Sigmoid colon (tissue), 7 donors: Measurements from ENCODE around the gene FBLN1. TPM values are rescaled to one million over a fixed set of nuclear protein-coding genes. Genes with fewer than 3 reads are reported as not detected.
"Not testable (repeated sequence)": the region's sequence is repeated elsewhere in the genome, so short reads cannot be mapped to it uniquely, and the experiment has no call there.

Experiments used
- DNase-seq: peaks from one replicate; pipeline ENCODE4 v3.0.0-alpha.2; 2019
- H3K27ac ChIP-seq, 4 donors: fragments of 200-600 bp; sonication (generic); one replicate each; pipeline ENCODE4 v1.5.1; 2016 to 2019; ENCODE audit warnings: mild to moderate bottlenecking in 1 of 4
- H3K27me3 ChIP-seq, 3 donors: fragments of 200-600 bp; sonication (generic); one replicate each; pipeline ENCODE4 v1.5.1; 2019; ENCODE audit warnings: mild to moderate bottlenecking in 1 of 3
- H3K36me3 ChIP-seq, 4 donors: fragments of 200-600 bp; sonication (generic); one replicate each; pipeline ENCODE4 v1.5.1; 2016 to 2019
- H3K4me1 ChIP-seq, 4 donors: fragments of 200-600 bp; sonication (generic); one replicate each; pipeline ENCODE4 v1.5.1; 2017 to 2019
- H3K4me3 ChIP-seq, 4 donors: fragments of 200-600 bp; sonication (generic); one replicate each; pipeline ENCODE4 v1.5.1; 2017 to 2019; ENCODE audit warnings: mild to moderate bottlenecking in 2 of 4, moderate library complexity in 1 of 4
- H3K9me3 ChIP-seq, 4 donors: fragments of 200-600 bp in 3 of 4; sonication (generic) in 3 of 4; one replicate each; pipeline versions ENCODE4 v1.5.1 to v1.6.1; 2013 to 2019
- EP300 ChIP-seq, 4 donors: sonication (generic); formaldehyde crosslinking; IDR thresholded peaks; one replicate each; pipeline ENCODE4 v1.6.1; 2017; ENCODE audit warnings: antibody characterized with exemption in 4 of 4
- POLR2A ChIP-seq, 2 donors: fragments of 450-650 bp; IDR thresholded peaks; one replicate each; pipeline ENCODE4 v1.6.1; 2016; ENCODE audit warnings: antibody characterized with exemption in 2 of 2, mild to moderate bottlenecking in 2 of 2, moderate library complexity in 2 of 2
- POLR2AphosphoS5 ChIP-seq, 4 donors: sonication (generic); formaldehyde crosslinking; IDR thresholded peaks; one replicate each; pipeline ENCODE4 v1.6.1; 2017; ENCODE audit warnings: antibody characterized with exemption in 4 of 4
- WGBS, 2 donors: extraction: QIAGEN DNeasy Blood & Tissue Kit; methylation state at CpG; one replicate each; pipeline ENCODE4 v1.1.7; 2013; 5-methylcytosine and 5-hydroxymethylcytosine counted together
- intact Hi-C: fragments of 100-400 bp; cut with DNase I; formaldehyde crosslinking; loops from one replicate; pipeline ENCODE4 v1.15.1; 2023
- polyA plus RNA-seq, 3 donors: library from polyadenylated mRNA; stranded (reverse); fragments of 200-250 nt; gene quantifications; one replicate each; pipeline ENCODE4 v1.2.3, GENCODE V29; 2013
- total RNA-seq, 4 donors: library from RNA; depleted of rRNA; stranded (reverse); fragments of >200 nt; gene quantifications; one replicate each; pipeline ENCODE4 v1.1.0, GENCODE V29; 2016
- TF ChIP-seq, protein P1 (sequence below), 4 experiments: fragments of 450-650 bp in 3 of 4; fragments of 200-600 bp in 1 of 4; IDR thresholded peaks; one replicate each; pipeline ENCODE4 v1.5.1; 2016 to 2019; ENCODE audit warnings: antibody characterized with exemption in 4 of 4, mild to moderate bottlenecking in 3 of 4, moderate library complexity in 2 of 4
- donor health status: healthy with polysubstance abuse.
- donor health status: Bipolar disorder and iron deficiency.
- donor health status: healthy.

The FBLN1 gene
- total and polyA plus RNA-seq, 7 donors: 9.0 to 230 (median 123) TPM

- no peaks in the 10 kb centered on the region for H3K9me3 ChIP-seq
- 86 to 91% methylated on average over 8 of the region's 8 CpGs for WGBS, 2 donors
- intact Hi-C loops: no loop called here
These were observed 10.8 kb upstream of the FBLN1 start for GRCh38 chr22:45491841-45492240.

DNA sequence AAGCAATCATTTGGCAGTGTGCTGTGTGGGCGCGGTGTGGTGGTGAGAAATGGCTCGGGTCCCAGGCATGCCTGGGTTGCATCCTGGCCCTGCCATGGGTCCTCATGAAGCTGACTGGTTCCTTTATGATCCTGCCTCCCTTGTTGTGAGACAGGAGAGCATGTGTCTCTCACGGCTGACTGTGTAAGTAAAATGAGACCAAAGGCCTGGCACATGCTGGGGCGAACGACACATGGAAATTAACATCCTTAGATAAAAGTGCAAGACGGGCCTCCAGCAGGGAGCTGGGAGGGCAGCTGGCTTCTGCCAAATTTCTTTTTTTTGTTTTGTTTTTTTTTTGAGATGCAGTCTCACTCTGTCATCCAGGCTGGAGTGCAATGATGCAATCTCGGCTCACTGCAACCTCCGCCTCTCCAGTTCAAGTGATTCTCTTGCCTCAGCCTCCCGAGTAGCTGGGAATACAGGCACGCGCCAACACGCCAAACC is 9.4 kb upstream of the FBLN1 start:
- WGBS, 2 donors: 77 to 78% methylated on average over 13 of the region's 13 CpGs
- Histone ChIP-seq H3K4me1 (peaks cover 0 to 11% (median 0%) of the 10 kb centered on the region in 4 donors), H3K36me3 (no peaks in the 10 kb centered on the region), H3K27ac (peak overlapping the region in 1 of 4 donors; percentile 49), H3K4me3 (no peak overlapping the region), H3K9me3 (no peaks in the 10 kb centered on the region), H3K27me3 (no peaks in the 10 kb centered on the region)
- DNase-seq: peak; percentile 83
- intact Hi-C loops: no loop called here
- TF ChIP-seq POLR2AphosphoS5 (IDR thresholded peaks at IDR 0.05): no peak
- no peak for TF ChIP-seq POLR2A (IDR thresholded peaks at IDR 0.05)
- no peak for TF ChIP-seq EP300 (IDR thresholded peaks at IDR 0.05)
- TF ChIP-seq, protein P1, sequence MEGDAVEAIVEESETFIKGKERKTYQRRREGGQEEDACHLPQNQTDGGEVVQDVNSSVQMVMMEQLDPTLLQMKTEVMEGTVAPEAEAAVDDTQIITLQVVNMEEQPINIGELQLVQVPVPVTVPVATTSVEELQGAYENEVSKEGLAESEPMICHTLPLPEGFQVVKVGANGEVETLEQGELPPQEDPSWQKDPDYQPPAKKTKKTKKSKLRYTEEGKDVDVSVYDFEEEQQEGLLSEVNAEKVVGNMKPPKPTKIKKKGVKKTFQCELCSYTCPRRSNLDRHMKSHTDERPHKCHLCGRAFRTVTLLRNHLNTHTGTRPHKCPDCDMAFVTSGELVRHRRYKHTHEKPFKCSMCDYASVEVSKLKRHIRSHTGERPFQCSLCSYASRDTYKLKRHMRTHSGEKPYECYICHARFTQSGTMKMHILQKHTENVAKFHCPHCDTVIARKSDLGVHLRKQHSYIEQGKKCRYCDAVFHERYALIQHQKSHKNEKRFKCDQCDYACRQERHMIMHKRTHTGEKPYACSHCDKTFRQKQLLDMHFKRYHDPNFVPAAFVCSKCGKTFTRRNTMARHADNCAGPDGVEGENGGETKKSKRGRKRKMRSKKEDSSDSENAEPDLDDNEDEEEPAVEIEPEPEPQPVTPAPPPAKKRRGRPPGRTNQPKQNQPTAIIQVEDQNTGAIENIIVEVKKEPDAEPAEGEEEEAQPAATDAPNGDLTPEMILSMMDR (IDR thresholded peaks at IDR 0.05): no peak

More at GRCh38 chr22:45491841-45492240, 10.8 kb upstream of the FBLN1 start:
- TF ChIP-seq EP300 (IDR thresholded peaks at IDR 0.05) (no peak), POLR2A (IDR thresholded peaks at IDR 0.05) (no peak), POLR2AphosphoS5 (IDR thresholded peaks at IDR 0.05) (no peak)
- TF ChIP-seq, protein P1 (IDR thresholded peaks at IDR 0.05): no peak
- no peak for DNase-seq
- no peak overlapping the region for H3K27ac ChIP-seq
- H3K4me3 ChIP-seq: no peak overlapping the region
- H3K27me3 ChIP-seq: no peaks in the 10 kb centered on the region
- no peaks in the 10 kb centered on the region for H3K36me3 ChIP-seq
- H3K4me1 ChIP-seq: peaks cover 0 to 10% (median 0%) of the 10 kb centered on the region in 4 donors

DNA sequence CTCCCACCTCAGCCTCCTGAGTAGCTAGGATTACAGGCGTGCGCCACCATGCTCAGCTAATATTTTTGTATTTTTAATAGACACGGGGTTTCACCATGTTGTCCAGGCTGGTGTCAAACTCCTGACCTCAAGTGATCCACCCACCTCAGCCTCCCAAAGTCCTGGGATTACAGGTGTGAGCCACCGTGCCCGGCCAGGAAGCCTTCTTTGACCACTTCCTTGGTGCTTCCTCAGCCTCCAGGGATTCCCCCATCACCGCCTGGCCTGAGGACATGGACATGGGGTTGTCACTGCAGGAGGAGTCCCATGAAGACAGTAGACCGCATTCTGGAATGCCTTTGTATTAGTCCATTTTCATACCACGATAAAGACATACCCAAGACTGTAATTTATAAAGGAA is 8.4 kb upstream of the FBLN1 start:
- Histone ChIP-seq H3K27ac (peak overlapping the region in 1 of 4 donors; percentile 49), H3K4me1 (peaks cover 0 to 11% (median 0%) of the 10 kb centered on the region in 4 donors)
- DNase-seq, H3K9me3 ChIP-seq, intact Hi-C loops, H3K36me3 ChIP-seq, H3K27me3 ChIP-seq, H3K4me3 ChIP-seq: not testable (repeated sequence)
- WGBS, 2 donors: 80 to 93% methylated on average over 8 of the region's 8 CpGs

DNA sequence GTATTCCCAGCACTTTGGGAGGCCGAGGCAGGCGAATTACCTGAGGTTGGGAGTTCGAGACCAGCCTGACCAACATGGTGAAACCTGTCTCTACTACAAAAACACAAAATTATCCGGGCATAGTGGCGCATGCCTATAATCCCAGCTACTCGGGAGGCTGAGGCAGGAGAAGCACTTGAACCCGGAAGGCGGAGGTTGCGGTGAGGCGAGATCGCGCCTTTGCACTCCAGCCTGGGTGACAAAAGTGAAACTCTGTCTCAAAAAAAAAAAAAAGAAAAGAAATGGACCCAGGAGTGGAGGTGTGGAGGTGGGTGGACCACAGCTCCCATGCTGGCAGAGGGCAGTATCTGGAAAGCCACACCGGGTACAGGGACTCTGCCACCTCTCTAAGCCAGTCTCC is 7.1 kb upstream of the FBLN1 start:
- intact Hi-C loops: loop anchor here (5.0 kb wide), 1 partner anchor 43 kb away; no protein-coding TSS in a partner anchor

GRCh38 chr22:45496451-45496941 is 6.2 kb upstream of the FBLN1 start:
- H3K4me1 ChIP-seq: peaks cover 0 to 11% (median 0%) of the 10 kb centered on the region in 4 donors
- 62 to 67% methylated on average over 7 of the region's 7 CpGs for WGBS, 2 donors
- peak; percentile 79 for DNase-seq
- intact Hi-C loops: loop anchor here (5.0 kb wide), 1 partner anchor 44 kb away; no protein-coding TSS in a partner anchor
- H3K9me3 ChIP-seq: no peaks in the 10 kb centered on the region
- TF ChIP-seq EP300 (IDR thresholded peaks at IDR 0.05) (no peak), POLR2A (IDR thresholded peaks at IDR 0.05) (no peak), POLR2AphosphoS5 (IDR thresholded peaks at IDR 0.05) (peak in 3 of 4 donors; percentile 23 to 71 (median 69))
- TF ChIP-seq, protein P1 (IDR thresholded peaks at IDR 0.05): no peak
- H3K36me3 ChIP-seq: no peaks in the 10 kb centered on the region
- H3K27me3 ChIP-seq: no peaks in the 10 kb centered on the region
- H3K27ac ChIP-seq: peak overlapping the region; percentile 34 to 57 (median 43)
- no peak overlapping the region for H3K4me3 ChIP-seq

More for the DNA sequence above, 7.1 kb upstream of the FBLN1 start:
- H3K36me3 ChIP-seq, H3K4me3 ChIP-seq, DNase-seq, H3K9me3 ChIP-seq, H3K27me3 ChIP-seq: not testable (repeated sequence)
- Histone ChIP-seq H3K4me1 (peaks cover 0 to 11% (median 0%) of the 10 kb centered on the region in 4 donors), H3K27ac (peak overlapping the region in 2 of 4 donors; percentile 34 to 57)
- WGBS, 2 donors: 92 to 96% methylated on average over 13 of the region's 13 CpGs
